Activated naive CD4-positive, alpha-beta T cell treated with anti-CD3 and anti-CD28 coated beads for 36 hours (primary cell): Measurements from ENCODE around the gene ASIC4. TPM values are rescaled to one million over a fixed set of nuclear protein-coding genes. Genes with fewer than 3 reads are reported as not detected.

Experiments
- CTCF ChIA-PET: fragments of 350-600 bp; sonication (Branson Sonifier 250); formaldehyde crosslinking; loops from one replicate; lab custom pipeline; 2021; ENCODE audit warnings: antibody characterized with exemption; lab: Charles Lee
- DNase-seq: peaks from one replicate; pipeline ENCODE4 v3.0.0-alpha.2; 2020
- H3K27ac Mint-ChIP-seq: one replicate; pipeline ENCODE4 v1.8.0; 2021; ENCODE audit warnings: mild to moderate bottlenecking, mixed read lengths
- H3K27me3 Mint-ChIP-seq: one replicate; pipeline ENCODE4 v1.8.0; 2021; ENCODE audit warnings: low read depth, mixed read lengths
- H3K36me3 Mint-ChIP-seq: one replicate; pipeline ENCODE4 v1.8.0; 2021; ENCODE audit warnings: low read depth, mixed read lengths
- H3K4me1 Mint-ChIP-seq: one replicate; pipeline ENCODE4 v1.8.0; 2021; ENCODE audit warnings: low read depth, mixed read lengths
- H3K4me3 Mint-ChIP-seq: one replicate; pipeline ENCODE4 v1.8.0; 2021; ENCODE audit warnings: mild to moderate bottlenecking, moderate library complexity, mixed read lengths
- H3K9me3 Mint-ChIP-seq: one replicate; pipeline ENCODE4 v1.8.0; 2021; ENCODE audit warnings: mixed read lengths
- intact Hi-C: fragments of 100-400 bp; cut with micrococcal nuclease; formaldehyde crosslinking; loops from one replicate; pipeline ENCODE4 v1.15.1; 2023
- total RNA-seq, 2 experiments: library from RNA; stranded (reverse); gene quantifications; one replicate each; pipeline ENCODE4 v1.2.3, GENCODE V29; 2021

Gene ASIC4
- total RNA-seq, 2 experiments from 2014 or later = not detected

DNA sequence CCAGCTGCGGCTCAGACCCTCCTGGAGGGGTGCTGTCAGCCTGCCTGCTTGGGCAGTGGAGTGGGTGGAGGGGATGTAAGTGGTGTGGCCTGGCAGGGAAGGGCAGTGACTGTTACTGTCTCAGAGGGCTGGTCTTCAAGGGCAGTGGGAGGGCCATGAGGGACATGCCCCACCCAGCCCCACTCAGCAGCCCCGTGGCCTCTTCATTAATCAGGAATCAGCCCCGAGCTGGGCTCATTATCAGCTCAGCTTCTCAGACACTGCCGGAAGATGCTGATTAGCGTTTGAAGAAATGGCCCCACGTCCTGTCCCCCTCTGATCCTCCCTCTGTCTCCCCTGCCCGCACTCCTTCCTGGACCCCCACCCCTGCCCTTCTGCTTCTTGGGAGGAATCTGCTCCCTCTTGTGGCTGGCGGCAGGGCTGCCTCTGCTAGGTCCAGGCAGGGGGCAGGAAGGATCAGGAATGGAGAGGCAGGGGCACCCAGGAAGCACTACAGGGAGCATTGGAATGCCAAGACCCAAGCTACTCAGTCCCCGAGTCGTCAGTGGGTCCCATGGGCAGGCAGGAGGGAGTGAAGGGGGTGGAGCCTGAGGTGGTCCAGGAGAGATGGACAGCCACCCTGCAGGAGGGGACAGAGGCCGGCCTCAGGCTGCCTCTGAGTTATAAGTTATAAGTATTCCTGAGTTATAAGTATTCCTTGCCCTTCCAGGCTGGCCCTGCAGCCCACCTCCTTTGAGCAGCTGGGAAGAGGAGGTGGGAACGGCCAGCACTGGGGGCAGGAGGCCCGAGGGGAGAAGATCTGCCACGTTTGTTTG is 7.0 kb downstream of the ASIC4 start:
- no peaks in the 10 kb centered on the region for H3K36me3 Mint-ChIP-seq
- no peaks in the 10 kb centered on the region for H3K9me3 Mint-ChIP-seq
- CTCF ChIA-PET = interaction anchor here (1.2 to 4.4 kb wide), 8 partner anchors 8 to 118 kb away, joined by 3 to 35 read pairs (median 6); a partner anchor contains a TSS
- no peak overlapping the region for H3K27ac Mint-ChIP-seq
- no peak overlapping the region for H3K4me3 Mint-ChIP-seq
- peaks cover 64% of the 10 kb centered on the region for H3K27me3 Mint-ChIP-seq
- intact Hi-C loops = loop anchor here (1.0 to 2.0 kb wide), 2 partner anchors 23 to 44 kb away; partner anchors contain the start of gene GMPPA
- H3K4me1 Mint-ChIP-seq = peaks cover 14% of the 10 kb centered on the region
- DNase-seq = peak; percentile 34

- CTCF ChIA-PET = interaction anchor here (0.9 to 4.4 kb wide), 4 partner anchors 11 to 40 kb away, joined by 3 to 20 read pairs (median 6); no protein-coding TSS in a partner anchor
- no peak overlapping the region for H3K27ac Mint-ChIP-seq
- intact Hi-C loops = no loop called here
These were observed 8.1 kb downstream of the ASIC4 start for GRCh38 chr2:219522111-219523030.

GRCh38 chr2:219523031-219523671 is 8.9 kb downstream of the ASIC4 start:
- Mint-ChIP-seq H3K4me3 (no peak overlapping the region), H3K27ac (no peak overlapping the region), H3K36me3 (no peaks in the 10 kb centered on the region), H3K9me3 (no peaks in the 10 kb centered on the region), H3K4me1 (peaks cover 14% of the 10 kb centered on the region), H3K27me3 (peaks cover 68% of the 10 kb centered on the region)
- DNase-seq = no peak
- intact Hi-C loops = no loop called here
- CTCF ChIA-PET = interaction anchor here (0.6 to 2.3 kb wide), 6 partner anchors 12 to 493 kb away, joined by 3 to 6 read pairs (median 3); no protein-coding TSS in a partner anchor

More at GRCh38 chr2:219522111-219523030, 8.1 kb downstream of the ASIC4 start:
- no peaks in the 10 kb centered on the region for H3K36me3 Mint-ChIP-seq
- no peaks in the 10 kb centered on the region for H3K9me3 Mint-ChIP-seq
- no peak for DNase-seq
- no peak overlapping the region for H3K4me3 Mint-ChIP-seq
- peaks cover 65% of the 10 kb centered on the region for H3K27me3 Mint-ChIP-seq
- peaks cover 14% of the 10 kb centered on the region for H3K4me1 Mint-ChIP-seq

GRCh38 chr2:219524817-219525216 is 10.5 kb downstream of the ASIC4 start:
- no peak overlapping the region for H3K4me3 Mint-ChIP-seq
- H3K4me1 Mint-ChIP-seq = peaks cover 14% of the 10 kb centered on the region
- peaks cover 74% of the 10 kb centered on the region for H3K27me3 Mint-ChIP-seq
- DNase-seq = no peak
- H3K36me3 Mint-ChIP-seq = no peaks in the 10 kb centered on the region
- no peaks in the 10 kb centered on the region for H3K9me3 Mint-ChIP-seq
- no peak overlapping the region for H3K27ac Mint-ChIP-seq
- CTCF ChIA-PET = interaction anchor here (1.2 to 8.1 kb wide), 2 partner anchors 17 to 28 kb away, joined by 5 to 211 read pairs; partner anchors contain the start of gene GMPPA
- intact Hi-C loops = no loop called here

DNA sequence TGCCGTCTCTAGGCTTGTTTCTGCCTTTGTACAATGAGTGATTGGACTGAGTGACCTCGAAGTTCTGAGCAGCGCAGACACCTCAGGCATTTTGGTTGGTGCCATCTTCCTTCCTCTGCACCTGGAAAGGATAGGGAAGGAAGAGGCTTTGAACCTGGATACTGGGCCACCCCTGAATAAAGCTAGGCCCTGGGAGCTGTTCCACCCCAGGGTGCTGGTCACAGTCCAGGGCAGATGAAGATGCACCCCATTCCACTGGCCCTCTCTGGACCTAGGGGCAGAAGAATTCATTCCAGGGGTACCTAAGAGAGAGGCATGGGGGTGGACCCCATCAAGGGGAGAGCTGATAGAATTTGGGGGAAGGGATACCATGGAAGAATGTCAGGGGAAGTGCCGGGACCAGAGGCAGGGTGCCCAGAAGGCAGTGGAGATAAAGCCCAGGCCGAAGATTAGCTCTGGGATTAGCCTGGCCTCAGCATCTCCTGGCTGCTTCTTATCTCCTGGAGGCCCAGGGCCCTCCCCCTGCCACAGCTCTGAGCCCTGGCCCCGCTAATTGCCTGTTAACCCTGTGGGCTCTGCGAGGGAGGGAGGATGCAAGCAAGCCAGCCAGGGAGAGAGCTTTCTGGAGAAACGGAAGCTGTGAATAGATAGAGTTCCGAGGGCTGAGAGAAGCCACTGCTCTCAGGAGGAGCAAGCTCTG is 11.4 kb downstream of the ASIC4 start:
- Mint-ChIP-seq H3K4me1 (peaks cover 14% of the 10 kb centered on the region), H3K27me3 (peaks cover 78% of the 10 kb centered on the region), H3K4me3 (no peak overlapping the region), H3K9me3 (no peaks in the 10 kb centered on the region), H3K36me3 (no peaks in the 10 kb centered on the region), H3K27ac (no peak overlapping the region)
- no peak for DNase-seq
- intact Hi-C loops = no loop called here
- CTCF ChIA-PET = interaction anchor here (1.4 to 8.1 kb wide), 4 partner anchors 29 to 123 kb away, joined by 3 to 211 read pairs (median 76); partner anchors contain the start of gene GMPPA

DNA sequence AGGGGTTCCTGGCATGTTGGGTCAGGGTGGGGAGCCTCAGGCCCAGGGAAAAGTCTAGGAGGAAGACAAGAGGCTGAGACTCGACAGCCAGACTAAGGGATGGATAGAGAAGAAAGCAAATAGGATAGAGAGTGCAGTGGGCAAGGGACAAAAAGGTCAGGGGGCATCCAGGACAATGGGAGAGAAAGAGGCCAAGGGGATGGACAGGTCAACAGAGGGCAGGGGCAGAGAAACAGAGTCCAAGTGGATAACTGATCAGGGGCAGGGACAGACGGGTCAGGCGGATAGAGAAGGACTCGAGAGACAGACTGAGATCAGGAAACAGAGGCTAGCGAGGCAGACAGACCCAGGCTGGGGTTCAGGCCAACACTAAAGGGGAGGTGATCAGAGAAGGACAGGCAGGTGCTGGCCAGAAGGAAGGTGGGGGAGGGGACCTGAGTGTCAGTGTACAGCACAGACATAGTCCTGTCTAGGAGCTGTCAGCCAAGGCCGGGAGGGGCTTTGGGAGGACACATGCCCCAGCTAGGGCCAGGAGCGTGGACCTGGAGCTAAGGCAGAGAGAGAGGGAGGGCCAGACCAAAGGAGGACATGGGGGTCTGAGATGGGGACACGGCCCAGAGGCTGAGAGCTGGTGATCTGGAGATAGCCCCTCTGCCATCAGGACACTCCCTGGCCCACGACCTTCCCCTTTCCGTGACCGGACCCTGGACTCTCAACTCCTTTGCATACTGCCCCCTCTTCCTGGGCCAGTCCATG is 12.2 kb downstream of the ASIC4 start:
- Mint-ChIP-seq H3K27me3 (peaks cover 80% of the 10 kb centered on the region), H3K4me1 (peaks cover 12% of the 10 kb centered on the region), H3K9me3 (no peaks in the 10 kb centered on the region), H3K4me3 (no peak overlapping the region), H3K27ac (no peak overlapping the region), H3K36me3 (no peaks in the 10 kb centered on the region)
- CTCF ChIA-PET = interaction anchor here (1.4 to 8.1 kb wide), 7 partner anchors 13 to 124 kb away, joined by 3 to 211 read pairs (median 65); partner anchors contain the start of gene GMPPA
- DNase-seq = no peak
- intact Hi-C loops = no loop called here

DNA sequence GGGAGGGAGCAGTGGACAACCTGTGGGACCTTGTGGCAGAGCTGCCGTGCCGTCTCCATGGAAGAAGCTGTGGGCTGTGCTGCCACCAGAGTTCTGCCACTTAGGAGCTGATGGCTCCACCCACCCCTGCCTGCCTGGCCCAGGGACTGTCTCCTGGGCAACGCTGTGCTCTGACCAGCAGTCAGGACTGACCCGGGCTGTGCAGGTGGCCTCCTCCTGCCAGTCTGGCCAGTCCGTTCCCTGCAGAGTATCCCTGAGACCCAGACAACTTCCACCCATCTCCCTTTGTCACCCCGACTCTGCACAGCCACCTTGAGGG is 12.8 kb downstream of the ASIC4 start:
- no peaks in the 10 kb centered on the region for H3K36me3 Mint-ChIP-seq

DNA sequence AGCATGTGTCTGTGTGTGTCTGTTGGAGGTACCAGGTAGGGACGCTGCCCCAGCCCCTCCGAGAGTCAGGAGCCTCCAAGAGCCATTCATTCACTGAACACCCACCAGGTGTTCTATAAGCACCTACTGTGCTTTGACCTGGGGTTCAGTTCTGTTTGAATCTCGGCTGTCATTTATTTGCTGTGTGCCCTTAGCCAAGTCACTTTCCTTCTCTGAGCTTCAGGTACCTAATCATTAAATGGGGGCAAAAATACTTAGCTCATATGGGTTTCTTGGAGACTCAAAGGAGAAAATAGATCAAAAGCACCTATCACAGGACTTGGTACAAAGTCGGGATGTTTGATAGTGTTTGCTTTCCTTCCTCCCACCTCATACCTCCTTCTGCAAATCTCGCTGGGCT is 13.2 kb downstream of the ASIC4 start:
- Mint-ChIP-seq H3K4me1 (peaks cover 6% of the 10 kb centered on the region), H3K9me3 (no peaks in the 10 kb centered on the region), H3K27me3 (peaks cover 74% of the 10 kb centered on the region), H3K4me3 (no peak overlapping the region), H3K27ac (no peak overlapping the region), H3K36me3 (no peaks in the 10 kb centered on the region)
- DNase-seq = no peak
- CTCF ChIA-PET = interaction anchor here (0.8 to 8.1 kb wide), 10 partner anchors 8 to 125 kb away, joined by 3 to 211 read pairs (median 32); partner anchors contain the start of genes ASIC4 and GMPPA
- intact Hi-C loops = no loop called here

More for the DNA sequence above, 12.8 kb downstream of the ASIC4 start:
- no peaks in the 10 kb centered on the region for H3K9me3 Mint-ChIP-seq
- H3K27ac Mint-ChIP-seq = no peak overlapping the region
- CTCF ChIA-PET = interaction anchor here (1.4 to 8.1 kb wide), 9 partner anchors 13 to 124 kb away, joined by 3 to 211 read pairs (median 29); partner anchors contain the start of genes ASIC4 and GMPPA
- intact Hi-C loops = no loop called here
- DNase-seq = no peak
- no peak overlapping the region for H3K4me3 Mint-ChIP-seq
- H3K27me3 Mint-ChIP-seq = peaks cover 75% of the 10 kb centered on the region
- peaks cover 7% of the 10 kb centered on the region for H3K4me1 Mint-ChIP-seq

- Mint-ChIP-seq H3K4me3 (no peak overlapping the region), H3K27me3 (peaks cover 52% of the 10 kb centered on the region), H3K9me3 (no peaks in the 10 kb centered on the region), H3K27ac (no peak overlapping the region), H3K4me1 (no peaks in the 10 kb centered on the region), H3K36me3 (no peaks in the 10 kb centered on the region)
- CTCF ChIA-PET = interaction anchor here (0.5 to 8.1 kb wide), 44 partner anchors 9 to 434 kb away, joined by 3 to 211 read pairs (median 5); partner anchors contain the start of genes ASIC4, DNPEP and GMPPA
- DNase-seq = peak; percentile 90
- intact Hi-C loops = loop anchor here (1.0 kb wide), 5 partner anchors 21 to 127 kb away; partner anchors contain the start of gene GMPPA
These were observed 16.0 kb downstream of the ASIC4 start for GRCh38 chr2:219530048-219530963.
